Cerebellar nuclear complex (tissue), 1 donor: Measurements from ENCODE around the gene CCR5.
"Not testable (repeated sequence)": the region's sequence is repeated elsewhere in the genome, so short reads cannot be mapped to it uniquely, and the experiment has no call there.

ENCODE experiments used
- DNase-seq, 2 experiments: peaks; one replicate each; lab custom pipeline; 2025; lab: John Stamatoyannopoulos, UW

CCR5 gene

GRCh38 chr3:46386205-46386604, 15.5 kb downstream of the CCR5 start:
- DNase-seq = no peak

GRCh38 chr3:46388847-46389246, 18.1 kb downstream of the CCR5 start:
- DNase-seq = not testable (repeated sequence)

- DNase-seq = no peak
Measured at GRCh38 chr3:46389306-46389705, 18.6 kb downstream of the CCR5 start.

GRCh38 chr3:46391526-46391925, 20.8 kb downstream of the CCR5 start:
- DNase-seq = not testable (repeated sequence)

- DNase-seq = no peak
Measured at GRCh38 chr3:46393011-46393410, 22.3 kb downstream of the CCR5 start.

GRCh38 chr3:46393554-46394434, 23.0 kb downstream of the CCR5 start:
- DNase-seq = no peak

GRCh38 chr3:46395210-46395661, 24.5 kb downstream of the CCR5 start:
- DNase-seq = no peak

GRCh38 chr3:46395766-46396530, 25.2 kb downstream of the CCR5 start:
- DNase-seq = no peak

- no peak for DNase-seq
Measured at GRCh38 chr3:46397111-46397510, 26.4 kb downstream of the CCR5 start.

GRCh38 chr3:46398186-46398955, 27.6 kb downstream of the CCR5 start:
- DNase-seq = no peak

GRCh38 chr3:46399098-46399497, 28.4 kb downstream of the CCR5 start:
- no peak for DNase-seq

- DNase-seq = no peak
Measured at GRCh38 chr3:46399557-46399956, 28.8 kb downstream of the CCR5 start.

GRCh38 chr3:46400000-46400734, 29.4 kb downstream of the CCR5 start:
- no peak for DNase-seq

- DNase-seq = no peak
Measured at GRCh38 chr3:46400846-46401245, 30.1 kb downstream of the CCR5 start.

GRCh38 chr3:46401579-46401978, 30.8 kb downstream of the CCR5 start:
- no peak for DNase-seq

GRCh38 chr3:46402902-46403301, 32.2 kb downstream of the CCR5 start:
- not testable (repeated sequence) for DNase-seq

GRCh38 chr3:46405301-46406019, 34.7 kb downstream of the CCR5 start:
- no peak for DNase-seq

GRCh38 chr3:46406443-46406787, 35.7 kb downstream of the CCR5 start:
- no peak for DNase-seq

GRCh38 chr3:46406788-46407611, 36.3 kb downstream of the CCR5 start, which contains the start of the genes CCR5AS and CCRL2:
Gene CCR5AS (minus strand): TSS chr3:46407066.
Gene CCRL2 (plus strand): TSS chr3:46407259. CDS start chr3:46408080, 821 bp downstream.
- no peak for DNase-seq

- no peak for DNase-seq
Measured at GRCh38 chr3:46407970-46408369, 37.2 kb downstream of the CCR5 start.
